ENCODE measurements around the gene TTC28.
"Not testable (repeated sequence)": the region's sequence is repeated elsewhere in the genome, so short reads cannot be mapped to it uniquely, and the experiment has no call there.

Gene TTC28

GRCh38 chr22:28557184-28557583 is 122.5 kb downstream of the TTC28 start:
- no peak for DNase-seq (ENCODE audit: low read depth)

GRCh38 chr22:28553108-28553866 is 126.4 kb downstream of the TTC28 start:
- not testable (repeated sequence) for DNase-seq (ENCODE audit: low read depth)

GRCh38 chr22:28548406-28548805 is 131.2 kb downstream of the TTC28 start:
- no peak for DNase-seq (ENCODE audit: low read depth)

- no peak for DNase-seq (ENCODE audit: low read depth)
Observed at GRCh38 chr22:28547132-28547842, 132.4 kb downstream of the TTC28 start.

- DNase-seq (ENCODE audit: low read depth), result no peak
Observed at GRCh38 chr22:28544431-28544868, 135.2 kb downstream of the TTC28 start.

- DNase-seq (ENCODE audit: low read depth), result no peak
Observed at GRCh38 chr22:28542980-28543621, 136.5 kb downstream of the TTC28 start.

GRCh38 chr22:28541137-28541536 is 138.5 kb downstream of the TTC28 start:
- DNase-seq (ENCODE audit: low read depth), result no peak

- no peak for DNase-seq (ENCODE audit: low read depth)
Observed at GRCh38 chr22:28538922-28539321, 140.7 kb downstream of the TTC28 start.

- DNase-seq (ENCODE audit: low read depth), result not testable (repeated sequence)
Observed at GRCh38 chr22:28530565-28530964, 149.1 kb downstream of the TTC28 start.

- not testable (repeated sequence) for DNase-seq (ENCODE audit: low read depth)
Observed at GRCh38 chr22:28529144-28529543, 150.5 kb downstream of the TTC28 start.

GRCh38 chr22:28521451-28521850 is 158.2 kb downstream of the TTC28 start:
- no peak for DNase-seq (ENCODE audit: low read depth)

GRCh38 chr22:28514321-28514821 is 165.3 kb downstream of the TTC28 start:
- no peak for DNase-seq (ENCODE audit: low read depth)

- not testable (repeated sequence) for DNase-seq (ENCODE audit: low read depth)
Observed at GRCh38 chr22:28512387-28512786, 167.3 kb downstream of the TTC28 start.

GRCh38 chr22:28507896-28508295 is 171.7 kb downstream of the TTC28 start:
- no peak for DNase-seq (ENCODE audit: low read depth)

- no peak for DNase-seq (ENCODE audit: low read depth)
Observed at GRCh38 chr22:28506150-28506535, 173.5 kb downstream of the TTC28 start.

GRCh38 chr22:28505416-28506149 is 174.1 kb downstream of the TTC28 start:
- DNase-seq (ENCODE audit: low read depth), result no peak

- no peak for DNase-seq (ENCODE audit: low read depth)
Observed at GRCh38 chr22:28500006-28500405, 179.6 kb downstream of the TTC28 start.

- no peak for DNase-seq (ENCODE audit: low read depth)
Observed at GRCh38 chr22:28498044-28498443, 181.6 kb downstream of the TTC28 start.

- no peak for DNase-seq (ENCODE audit: low read depth)
Observed at GRCh38 chr22:28497188-28497587, 182.5 kb downstream of the TTC28 start.

- DNase-seq (ENCODE audit: low read depth), result not testable (repeated sequence)
Observed at GRCh38 chr22:28491289-28491688, 188.4 kb downstream of the TTC28 start.

- no peak for DNase-seq (ENCODE audit: low read depth)
Observed at GRCh38 chr22:28488825-28489224, 190.8 kb downstream of the TTC28 start.

- no peak for DNase-seq (ENCODE audit: low read depth)
Observed at GRCh38 chr22:28484662-28485061, 195.0 kb downstream of the TTC28 start.
